B cell (primary cell): ENCODE measurements around the gene PPP1R27. TPM values are rescaled to one million over a fixed set of nuclear protein-coding genes. Genes with fewer than 3 reads are reported as not detected.

Source experiments
- ATAC-seq: fragments of 200-7000 bp; cut with Tn5 transposase; one replicate; pipeline ENCODE4 v1.10.0; 2021; ENCODE audit warnings: low read depth, mild to moderate bottlenecking, moderate number of reproducible peaks, moderate library complexity
- CTCF ChIA-PET: fragments of 350-600 bp; sonication (Branson Sonifier 250); formaldehyde crosslinking; loops from one replicate; lab custom pipeline; 2021; ENCODE audit warnings: antibody characterized with exemption, inconsistent platforms; lab: Charles Lee
- POLR2A ChIA-PET: fragments of 350-600 bp; sonication (Branson Sonifier 250); formaldehyde crosslinking; loops from one replicate; lab custom pipeline; 2021; ENCODE audit warnings: antibody characterized with exemption; lab: Charles Lee
- DNase-seq: peaks from one replicate; pipeline ENCODE4 v3.0.0; 2013
- H2AFZ ChIP-seq: 2 replicates; pipeline ENCODE4 v1.6.1; 2012; ENCODE audit warnings: mild to moderate bottlenecking, low read depth, low read length; ENCODE audit not compliant: insufficient read depth, poor library complexity, severe bottlenecking
- H3K27ac ChIP-seq, 2 donors: 1 replicate in 1 of 2; 2 replicates in 1 of 2; pipeline ENCODE4 v1.5.1; 2012 to 2013; ENCODE audit warnings: low read length in 2 of 2, mild to moderate bottlenecking in 2 of 2, moderate library complexity in 1 of 2
- H3K27me3 ChIP-seq, 4 experiments: fragments of 200-600 bp in 1 of 4; sonication (generic) in 1 of 4; replicated peaks in 1 of 4; 1 replicate in 2 of 4; 2 replicates in 2 of 4; pipeline versions ENCODE4 v1.6.1 to v1.7.0; 2013 to 2016; ENCODE audit warnings: low read length in 3 of 4, mild to moderate bottlenecking in 2 of 4, mixed read lengths in 1 of 4, moderate library complexity in 1 of 4; ENCODE audit not compliant: insufficient read depth in 4 of 4, control insufficient read depth in 3 of 4; ENCODE audit errors: control extremely low read depth in 1 of 4
- H3K36me3 ChIP-seq, 2 experiments: replicated peaks in 1 of 2; 1 replicate in 1 of 2; 2 replicates in 1 of 2; pipeline versions ENCODE4 v1.6.1 to v1.7.1; 2013; ENCODE audit warnings: low read length in 1 of 2; ENCODE audit not compliant: insufficient read depth in 2 of 2, control insufficient read depth in 1 of 2; ENCODE audit errors: control extremely low read depth in 1 of 2, extremely low read depth in 1 of 2
- H3K4me1 ChIP-seq, 2 donors: fragments of 200-600 bp in 1 of 2; sonication (generic) in 1 of 2; 1 replicate in 1 of 2; 2 replicates in 1 of 2; pipeline versions ENCODE4 v1.5.1 to v1.6.1; 2013 to 2017; ENCODE audit warnings: low read length in 2 of 2; ENCODE audit not compliant: control insufficient read depth in 2 of 2, insufficient read depth in 2 of 2
- H3K4me2 ChIP-seq: replicated peaks from 2 replicates; pipeline ENCODE3; 2012; ENCODE audit warnings: mild to moderate bottlenecking, low read depth, low read length; ENCODE audit not compliant: poor library complexity, severe bottlenecking
- H3K4me3 ChIP-seq, 5 experiments: fragments of 200-600 bp in 1 of 5; sonication (generic) in 1 of 5; 1 replicate in 3 of 5; 2 replicates in 2 of 5; pipeline versions ENCODE4 v1.5.1 to v1.7.0; 2011 to 2016; ENCODE audit warnings: low read length in 4 of 5, mild to moderate bottlenecking in 4 of 5, low read depth in 2 of 5, control low read depth in 1 of 5, moderate library complexity in 1 of 5; ENCODE audit not compliant: insufficient read depth in 1 of 5; ENCODE audit errors: control extremely low read depth in 1 of 5, extremely low read depth in 1 of 5
- H3K79me2 ChIP-seq: fragments of 200-600 bp; sonication (generic); one replicate; pipeline ENCODE4 v1.6.0; 2016; ENCODE audit warnings: low read length; ENCODE audit not compliant: control insufficient read depth, insufficient read depth
- H3K9ac ChIP-seq: fragments of 200-600 bp; sonication (generic); 2 replicates; pipeline ENCODE4 v1.6.1; 2017; ENCODE audit warnings: mild to moderate bottlenecking, low read length, moderate library complexity
- H3K9me3 ChIP-seq, 3 donors: one replicate each; pipeline versions ENCODE4 v1.6.1 to v1.7.1; 2013; ENCODE audit warnings: low read length in 2 of 3; ENCODE audit not compliant: control insufficient read depth in 2 of 3, insufficient read depth in 1 of 3; ENCODE audit errors: control extremely low read depth in 1 of 3
- H4K20me1 ChIP-seq: 2 replicates; pipeline ENCODE4 v1.6.0; 2012; ENCODE audit warnings: mild to moderate bottlenecking, low read length; ENCODE audit not compliant: insufficient read depth, control insufficient read depth, poor library complexity, severe bottlenecking
- H3K27ac Mint-ChIP-seq: one replicate; pipeline ENCODE4 v1.8.0; 2021; ENCODE audit warnings: mixed read lengths
- H3K27me3 Mint-ChIP-seq: one replicate; pipeline ENCODE4 v1.8.0; 2021; ENCODE audit warnings: mixed read lengths
- H3K4me1 Mint-ChIP-seq: one replicate; pipeline ENCODE4 v1.8.0; 2021; ENCODE audit warnings: mixed read lengths
- H3K4me3 Mint-ChIP-seq: one replicate; pipeline ENCODE4 v1.8.0; 2021; ENCODE audit warnings: mixed read lengths
- H3K9me3 Mint-ChIP-seq: one replicate; pipeline ENCODE4 v1.8.0; 2022; ENCODE audit warnings: mixed read lengths; ENCODE audit not compliant: insufficient read depth
- CTCF ChIP-seq: fragments of 200-600 bp; IDR thresholded peaks from one replicate; pipeline ENCODE4 v1.8.0; 2022; ENCODE audit warnings: antibody characterized with exemption, mild to moderate bottlenecking
- EZH2 ChIP-seq: IDR thresholded peaks from 2 replicates; pipeline ENCODE4 v1.6.1; 2012; ENCODE audit warnings: borderline replicate concordance, low read depth, mild to moderate bottlenecking, moderate library complexity, low read length; ENCODE audit not compliant: insufficient read depth, poor library complexity, severe bottlenecking
- WGBS: methylation state at CpG from one replicate; pipeline ENCODE4 v1.1.5; 2013; ENCODE audit warnings: missing lambda C conversion rate; ENCODE audit not compliant: insufficient coverage; 5-methylcytosine and 5-hydroxymethylcytosine counted together
- intact Hi-C: fragments of 100-400 bp; cut with micrococcal nuclease; formaldehyde crosslinking; loops from one replicate; pipeline ENCODE4 v1.10.0; 2022
- polyA plus RNA-seq: library from polyadenylated mRNA; depleted of rRNA; stranded (reverse); fragments of >200 nt; gene quantifications from 2 replicates; pipeline ENCODE4 v1.2.3, GENCODE V29; 2012
- total RNA-seq, 2 donors: library from RNA; stranded (reverse); fragments of 120-200 nt in 1 of 2; gene quantifications; 1 replicate in 1 of 2; 2 replicates in 1 of 2; pipeline versions ENCODE4 v1.2.3 to v1.2.4, GENCODE V29; 2013 to 2022

PPP1R27 gene
- total and polyA plus RNA-seq, 2 donors (not counting 1 experiment from before 2014, with no cell fraction given): not detected

GRCh38 chr17:81822996-81823819 is 11.6 kb downstream of the PPP1R27 start:
- H3K79me2 ChIP-seq: peaks cover 20% of the 10 kb centered on the region
- no peak overlapping the region for H3K4me2 ChIP-seq
- TF ChIP-seq EZH2: no peak
- TF ChIP-seq CTCF: no peak
- ChIA-PET CTCF (no interaction called here), POLR2A (no interaction called here)
- intact Hi-C loops: no loop called here
- DNase-seq: no peak
- no peak overlapping the region for H3K9ac ChIP-seq
- no peaks in the 10 kb centered on the region for H3K9me3 ChIP-seq
- Mint-ChIP-seq H3K4me3 (no peak overlapping the region), H3K4me1 (peaks cover 5% of the 10 kb centered on the region), H3K9me3 (no peaks in the 10 kb centered on the region), H3K27me3 (no peaks in the 10 kb centered on the region), H3K27ac (no peak overlapping the region)
- WGBS: 97% methylated on average over 30 of the region's 30 CpGs
- no peak overlapping the region for H2AFZ ChIP-seq
- H4K20me1 ChIP-seq: peaks cover 33% of the 10 kb centered on the region
- peaks cover 0 to 12% of the 10 kb centered on the region in 2 experiments for H3K36me3 ChIP-seq
- no peak overlapping the region for H3K27ac ChIP-seq
- no peak overlapping the region for H3K4me3 ChIP-seq
- ATAC-seq: no peak
- no peaks in the 10 kb centered on the region for H3K4me1 ChIP-seq
- no peaks in the 10 kb centered on the region for H3K27me3 ChIP-seq

- TF ChIP-seq CTCF: no peak
- no peak for TF ChIP-seq EZH2
Observed at GRCh38 chr17:81822312-81822637, 12.6 kb downstream of the PPP1R27 start.

More at GRCh38 chr17:81822312-81822637, 12.6 kb downstream of the PPP1R27 start:
- no peaks in the 10 kb centered on the region for H3K4me1 ChIP-seq
- H3K27ac ChIP-seq: no peak overlapping the region
- Mint-ChIP-seq H3K4me1 (peaks cover 4% of the 10 kb centered on the region), H3K27me3 (peaks cover 6% of the 10 kb centered on the region), H3K27ac (no peak overlapping the region), H3K4me3 (no peak overlapping the region), H3K9me3 (no peaks in the 10 kb centered on the region)
- POLR2A ChIA-PET: no interaction called here
- peaks cover 11% of the 10 kb centered on the region for H3K79me2 ChIP-seq
- no peak overlapping the region for H3K4me3 ChIP-seq
- no peak overlapping the region for H2AFZ ChIP-seq
- DNase-seq (no peak), ATAC-seq (no peak)
- H4K20me1 ChIP-seq: peaks cover 27% of the 10 kb centered on the region
- no peak overlapping the region for H3K9ac ChIP-seq
- CTCF ChIA-PET: no interaction called here
- peaks cover 0 to 12% of the 10 kb centered on the region in 2 experiments for H3K36me3 ChIP-seq
- H3K4me2 ChIP-seq: no peak overlapping the region
- intact Hi-C loops: no loop called here
- H3K27me3 ChIP-seq: no peaks in the 10 kb centered on the region
- no peaks in the 10 kb centered on the region for H3K9me3 ChIP-seq
- 95% methylated on average over 8 of the region's 8 CpGs for WGBS
